ENCODE results near the gene MAGI2. TPM values are rescaled to one million over a fixed set of nuclear protein-coding genes. Genes with fewer than 3 reads are reported as not detected.

The MAGI2 gene
- total and polyA plus RNA-seq, 4 donors = 3.7 to 25.5 (median 11.6) TPM

DNA sequence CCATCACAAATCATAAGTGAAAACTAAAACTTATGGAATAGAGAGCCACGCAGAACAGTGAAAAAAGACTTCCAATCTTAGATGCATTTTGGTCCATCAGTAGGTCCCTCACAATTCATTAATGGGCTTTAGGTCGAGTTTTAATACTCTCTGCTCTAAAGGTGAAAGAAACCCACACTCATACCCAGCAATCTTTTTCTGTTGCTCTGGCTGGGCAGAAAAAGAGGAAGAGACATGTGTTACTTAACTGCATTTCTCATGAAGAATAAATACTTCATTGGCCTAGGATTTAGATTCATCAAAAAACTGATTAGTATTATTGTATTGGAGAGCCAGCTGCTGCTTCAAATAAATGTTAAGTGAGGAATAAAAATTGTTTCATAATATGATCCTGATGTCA lies 1009.2 kb downstream of the MAGI2 start:
- DNase-seq = no peak
- Histone ChIP-seq H3K27me3 (ENCODE audit: control insufficient read depth in 1 of 2, insufficient read depth in 2 of 2, low read length in 1 of 2) (no peaks in the 10 kb centered on the region), H3K4me1 (ENCODE audit: control insufficient read depth in 1 of 2, insufficient read depth in 2 of 2, low read length in 2 of 2) (no peaks in the 10 kb centered on the region), H3K9me3 (ENCODE audit: control insufficient read depth, low read length) (no peaks in the 10 kb centered on the region), H3K36me3 (ENCODE audit: control insufficient read depth in 1 of 2, insufficient read depth in 2 of 2, low read length in 1 of 2) (no peaks in the 10 kb centered on the region), H3K27ac (ENCODE audit: low read depth in 1 of 2, low read length in 2 of 2) (no peak overlapping the region), H3K4me3 (ENCODE audit: low read length in 2 of 2) (no peak overlapping the region)
- intact Hi-C loops (cut with DNase I) = no loop called here
- WGBS, 2 donors = 85 to 86% methylated on average over 2 of the region's 2 CpGs
- no peak for ATAC-seq (ENCODE audit: low FRiP score)

GRCh38 chr7:78443811-78444210 lies 1009.7 kb downstream of the MAGI2 start:
- Histone ChIP-seq H3K27me3 (ENCODE audit: control insufficient read depth in 1 of 2, insufficient read depth in 2 of 2, low read length in 1 of 2) (no peaks in the 10 kb centered on the region), H3K9me3 (ENCODE audit: control insufficient read depth, low read length) (no peaks in the 10 kb centered on the region), H3K4me1 (ENCODE audit: control insufficient read depth in 1 of 2, insufficient read depth in 2 of 2, low read length in 2 of 2) (no peaks in the 10 kb centered on the region), H3K27ac (ENCODE audit: low read depth in 1 of 2, low read length in 2 of 2) (no peak overlapping the region), H3K4me3 (ENCODE audit: low read length in 2 of 2) (no peak overlapping the region), H3K36me3 (ENCODE audit: control insufficient read depth in 1 of 2, insufficient read depth in 2 of 2, low read length in 1 of 2) (no peaks in the 10 kb centered on the region)
- DNase-seq (no peak), ATAC-seq (ENCODE audit: low FRiP score) (no peak)
- WGBS, 2 donors = 69 to 72% methylated on average over 4 of the region's 4 CpGs
- intact Hi-C loops (cut with DNase I) = no loop called here

- 67 to 81% methylated on average over 2 of the region's 2 CpGs for WGBS, 2 donors
- Histone ChIP-seq H3K27me3 (ENCODE audit: control insufficient read depth in 1 of 2, insufficient read depth in 2 of 2, low read length in 1 of 2) (no peaks in the 10 kb centered on the region), H3K4me3 (ENCODE audit: low read length in 2 of 2) (no peak overlapping the region), H3K36me3 (ENCODE audit: control insufficient read depth in 1 of 2, insufficient read depth in 2 of 2, low read length in 1 of 2) (no peaks in the 10 kb centered on the region), H3K27ac (ENCODE audit: low read depth in 1 of 2, low read length in 2 of 2) (no peak overlapping the region), H3K9me3 (ENCODE audit: control insufficient read depth, low read length) (no peaks in the 10 kb centered on the region), H3K4me1 (ENCODE audit: control insufficient read depth in 1 of 2, insufficient read depth in 2 of 2, low read length in 2 of 2) (peaks cover 3 to 6% of the 10 kb centered on the region in 2 donors)
- ATAC-seq (ENCODE audit: low FRiP score) = no peak
- no peak for DNase-seq
- intact Hi-C loops (cut with DNase I) = no loop called here
These were observed 1011.7 kb downstream of the MAGI2 start for GRCh38 chr7:78441737-78442136.

DNA sequence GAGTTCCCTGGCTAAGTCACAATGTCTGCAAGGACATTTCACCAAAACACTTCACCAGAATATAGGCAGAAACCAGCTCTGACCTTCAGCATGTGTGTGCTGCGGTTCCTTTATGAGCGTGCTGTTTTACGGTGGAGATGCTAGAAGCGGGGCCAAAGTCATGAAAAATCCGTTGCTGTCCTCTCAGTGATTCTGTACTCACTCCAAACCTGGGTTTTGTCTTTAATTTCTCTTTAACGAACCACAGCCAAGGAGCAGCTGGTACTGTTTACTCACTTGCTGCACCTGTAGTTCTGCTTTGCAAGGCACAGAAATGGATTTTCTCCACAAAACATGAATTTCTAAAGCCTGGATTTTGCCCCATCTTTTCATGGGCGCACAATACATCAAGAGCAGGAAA lies 1015.0 kb downstream of the MAGI2 start:
- ATAC-seq (ENCODE audit: low FRiP score) (no peak), DNase-seq (no peak)
- Histone ChIP-seq H3K4me3 (ENCODE audit: low read length in 2 of 2) (no peak overlapping the region), H3K9me3 (ENCODE audit: control insufficient read depth, low read length) (no peaks in the 10 kb centered on the region), H3K4me1 (ENCODE audit: control insufficient read depth in 1 of 2, insufficient read depth in 2 of 2, low read length in 2 of 2) (peaks cover 6 to 9% of the 10 kb centered on the region in 2 donors), H3K27me3 (ENCODE audit: control insufficient read depth in 1 of 2, insufficient read depth in 2 of 2, low read length in 1 of 2) (no peaks in the 10 kb centered on the region), H3K27ac (ENCODE audit: low read depth in 1 of 2, low read length in 2 of 2) (no peak overlapping the region), H3K36me3 (ENCODE audit: control insufficient read depth in 1 of 2, insufficient read depth in 2 of 2, low read length in 1 of 2) (no peaks in the 10 kb centered on the region)
- intact Hi-C loops (cut with DNase I) = no loop called here
- 91 to 95% methylated on average over 7 of the region's 7 CpGs for WGBS, 2 donors

GRCh38 chr7:78437118-78437517 lies 1016.3 kb downstream of the MAGI2 start:
- Histone ChIP-seq H3K4me3 (ENCODE audit: low read length in 2 of 2) (no peak overlapping the region), H3K27me3 (ENCODE audit: control insufficient read depth in 1 of 2, insufficient read depth in 2 of 2, low read length in 1 of 2) (no peaks in the 10 kb centered on the region), H3K9me3 (ENCODE audit: control insufficient read depth, low read length) (no peaks in the 10 kb centered on the region), H3K36me3 (ENCODE audit: control insufficient read depth in 1 of 2, insufficient read depth in 2 of 2, low read length in 1 of 2) (no peaks in the 10 kb centered on the region), H3K4me1 (ENCODE audit: control insufficient read depth in 1 of 2, insufficient read depth in 2 of 2, low read length in 2 of 2) (peaks cover 6 to 9% of the 10 kb centered on the region in 2 donors), H3K27ac (ENCODE audit: low read depth in 1 of 2, low read length in 2 of 2) (peak overlapping the region; percentile 90 to 95)
- ATAC-seq (ENCODE audit: low FRiP score) (peak; percentile 29), DNase-seq (no peak)
- WGBS, 2 donors = 45 to 53% methylated on average over 5 of the region's 5 CpGs
- intact Hi-C loops (cut with DNase I) = no loop called here

DNA sequence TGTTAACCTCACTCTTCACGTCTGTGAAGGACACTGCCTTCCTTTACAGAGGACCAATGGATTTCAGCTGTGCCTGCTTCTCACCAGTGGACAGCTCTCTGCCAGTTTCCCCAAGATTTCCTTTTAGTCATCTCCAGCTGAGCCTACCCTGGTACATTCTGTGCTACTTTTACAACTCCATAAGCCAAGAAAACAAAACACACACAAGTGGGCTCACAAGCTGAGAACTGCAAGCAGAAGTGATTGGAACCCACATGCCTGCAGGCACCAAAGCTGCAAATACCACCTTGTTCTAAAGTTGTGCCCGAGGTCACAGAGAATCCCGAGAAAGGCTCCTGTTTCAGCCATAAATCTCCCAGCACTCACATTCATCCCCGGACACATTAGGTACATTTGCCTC lies 1018.1 kb downstream of the MAGI2 start:
- WGBS, 2 donors = 25 to 44% methylated on average over 4 of the region's 4 CpGs
- Histone ChIP-seq H3K4me1 (ENCODE audit: control insufficient read depth in 1 of 2, insufficient read depth in 2 of 2, low read length in 2 of 2) (peaks cover 6 to 9% of the 10 kb centered on the region in 2 donors), H3K4me3 (ENCODE audit: low read length in 2 of 2) (peak overlapping the region in 1 of 2 donors; percentile 11), H3K27me3 (ENCODE audit: control insufficient read depth in 1 of 2, insufficient read depth in 2 of 2, low read length in 1 of 2) (no peaks in the 10 kb centered on the region), H3K9me3 (ENCODE audit: control insufficient read depth, low read length) (no peaks in the 10 kb centered on the region), H3K36me3 (ENCODE audit: control insufficient read depth in 1 of 2, insufficient read depth in 2 of 2, low read length in 1 of 2) (no peaks in the 10 kb centered on the region), H3K27ac (ENCODE audit: low read depth in 1 of 2, low read length in 2 of 2) (peak overlapping the region in 1 of 2 donors; percentile 96)
- no peak for DNase-seq
- no peak for ATAC-seq (ENCODE audit: low FRiP score)
- intact Hi-C loops (cut with DNase I) = no loop called here

- H3K4me1 ChIP-seq (ENCODE audit: control insufficient read depth in 1 of 2, insufficient read depth in 2 of 2, low read length in 2 of 2) = peaks cover 6 to 9% of the 10 kb centered on the region in 2 donors
- intact Hi-C loops (cut with DNase I) = no loop called here
- H3K27me3 ChIP-seq (ENCODE audit: control insufficient read depth in 1 of 2, insufficient read depth in 2 of 2, low read length in 1 of 2) = no peaks in the 10 kb centered on the region
- no peak for ATAC-seq (ENCODE audit: low FRiP score)
- DNase-seq = no peak
- no peaks in the 10 kb centered on the region for H3K9me3 ChIP-seq (ENCODE audit: control insufficient read depth, low read length)
- H3K4me3 ChIP-seq (ENCODE audit: low read length in 2 of 2) = no peak overlapping the region
- WGBS, 2 donors = 99 to 100% methylated on average over 1 of the region's 1 CpG
- H3K36me3 ChIP-seq (ENCODE audit: control insufficient read depth in 1 of 2, insufficient read depth in 2 of 2, low read length in 1 of 2) = no peaks in the 10 kb centered on the region
- H3K27ac ChIP-seq (ENCODE audit: low read depth in 1 of 2, low read length in 2 of 2) = no peak overlapping the region
These were observed 1019.2 kb downstream of the MAGI2 start for GRCh38 chr7:78434281-78434680.

- peaks cover 6 to 9% of the 10 kb centered on the region in 2 donors for H3K4me1 ChIP-seq (ENCODE audit: control insufficient read depth in 1 of 2, insufficient read depth in 2 of 2, low read length in 2 of 2)
- WGBS, 2 donors = 78 to 96% methylated on average over 3 of the region's 3 CpGs
- H3K36me3 ChIP-seq (ENCODE audit: control insufficient read depth in 1 of 2, insufficient read depth in 2 of 2, low read length in 1 of 2) = no peaks in the 10 kb centered on the region
- intact Hi-C loops (cut with DNase I) = no loop called here
- DNase-seq (no peak), ATAC-seq (ENCODE audit: low FRiP score) (no peak)
- no peak overlapping the region for H3K27ac ChIP-seq (ENCODE audit: low read depth in 1 of 2, low read length in 2 of 2)
- no peaks in the 10 kb centered on the region for H3K27me3 ChIP-seq (ENCODE audit: control insufficient read depth in 1 of 2, insufficient read depth in 2 of 2, low read length in 1 of 2)
- no peaks in the 10 kb centered on the region for H3K9me3 ChIP-seq (ENCODE audit: control insufficient read depth, low read length)
- H3K4me3 ChIP-seq (ENCODE audit: low read length in 2 of 2) = no peak overlapping the region
These were observed 1020.0 kb downstream of the MAGI2 start for GRCh38 chr7:78433421-78433820.

DNA sequence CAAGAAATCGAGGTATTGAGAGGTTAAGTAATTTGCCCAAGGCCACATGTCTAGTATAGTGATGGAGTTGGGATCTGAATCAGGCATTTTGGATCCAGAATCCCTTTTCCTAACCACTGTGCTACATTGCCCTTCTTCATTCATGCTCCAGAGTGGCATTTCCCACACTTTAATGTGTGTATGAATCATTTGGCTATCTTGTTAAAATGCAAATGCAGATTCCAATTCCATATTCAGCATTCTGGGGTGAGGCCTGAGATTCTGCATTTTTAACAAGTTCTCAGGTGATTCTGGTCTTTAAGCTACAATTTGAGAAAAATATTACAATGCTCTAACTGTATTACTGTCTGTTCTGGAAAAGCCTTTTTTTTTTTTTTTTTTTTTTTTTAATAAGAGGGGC lies 1023.6 kb downstream of the MAGI2 start:
- no peaks in the 10 kb centered on the region for H3K9me3 ChIP-seq (ENCODE audit: control insufficient read depth, low read length)
- H3K4me1 ChIP-seq (ENCODE audit: control insufficient read depth in 1 of 2, insufficient read depth in 2 of 2, low read length in 2 of 2) = no peaks in the 10 kb centered on the region
- WGBS, 2 donors = 89 to 96% methylated on average over 1 of the region's 1 CpG
- ATAC-seq (ENCODE audit: low FRiP score) = no peak
- no peak overlapping the region for H3K4me3 ChIP-seq (ENCODE audit: low read length in 2 of 2)
- H3K27me3 ChIP-seq (ENCODE audit: control insufficient read depth in 1 of 2, insufficient read depth in 2 of 2, low read length in 1 of 2) = no peaks in the 10 kb centered on the region
- intact Hi-C loops (cut with DNase I) = no loop called here
- no peak for DNase-seq
- no peaks in the 10 kb centered on the region for H3K36me3 ChIP-seq (ENCODE audit: control insufficient read depth in 1 of 2, insufficient read depth in 2 of 2, low read length in 1 of 2)
- H3K27ac ChIP-seq (ENCODE audit: low read depth in 1 of 2, low read length in 2 of 2) = no peak overlapping the region
